ENCODE measurements around the gene CSTB. TPM values are rescaled to one million over a fixed set of nuclear protein-coding genes. Genes with fewer than 3 reads are reported as not detected.

CSTB gene
- total RNA-seq, 1 donor from 2014 or later, result 34.6 TPM

Other genes with a start within 250 kb of the CSTB start
- gene HSF2BP, start 116.8 kb downstream of the CSTB start, total RNA-seq, result not detected
- 8.7 TPM for gene RRP1B, start 116.7 kb downstream of the CSTB start, total RNA-seq
- 56.9 TPM for gene PDXK, start 57.2 kb downstream of the CSTB start, total RNA-seq
- gene RRP1, start 13.3 kb upstream of the CSTB start, total RNA-seq, result 10.3 TPM
- 51.5 TPM for gene AGPAT3, start 88.9 kb upstream of the CSTB start, total RNA-seq
- gene TRAPPC10, start 236.0 kb upstream of the CSTB start, total RNA-seq, result 22.2 TPM

Measured in cardiac septum (tissue), 1 donor.